GM10248 (cell line): ENCODE measurements around the gene CARD11.
A peak's percentile ranks its signal among the peaks of the same experiment; 100 is the strongest.

Source experiments
- CTCF ChIA-PET: fragments of 300-600 bp; sonication (Branson Sonifier 250); formaldehyde crosslinking; extraction: SDS; loops from one replicate; lab custom pipeline; 2021; ENCODE audit warnings: antibody characterized with exemption; lab: Yijun Ruan, JAX
- POLR2A ChIA-PET: fragments of 350-650 bp; sonication (Branson Sonifier 250); formaldehyde crosslinking; extraction: SDS; loops from one replicate; lab custom pipeline; 2020; ENCODE audit warnings: antibody characterized with exemption; lab: Yijun Ruan, JAX
- DNase-seq: peaks from one replicate; pipeline ENCODE4 v3.0.0; 2012; ENCODE audit errors: extremely low spot score
- CTCF ChIP-seq: IDR thresholded peaks from 2 replicates; pipeline ENCODE4 v1.5.1; 2012; ENCODE audit warnings: mild to moderate bottlenecking, low read depth; ENCODE audit errors: extremely low read depth, missing control alignments, control extremely low read depth

The CARD11 gene

GRCh38 chr7:2870471-2870931, 173.2 kb downstream of the CARD11 start:
- ChIA-PET POLR2A (no interaction called here), CTCF (interaction anchor here (1.0 kb wide), 1 partner anchor 196 kb away, joined by 3 read pairs; no protein-coding TSS in a partner anchor)
- DNase-seq, result peak; percentile 58

GRCh38 chr7:2869981-2870380, 173.7 kb downstream of the CARD11 start:
- DNase-seq, result no peak
- ChIA-PET POLR2A (no interaction called here), CTCF (interaction anchor here (1.0 kb wide), 1 partner anchor 197 kb away, joined by 3 read pairs; no protein-coding TSS in a partner anchor)
- no peak for TF ChIP-seq CTCF

More at GRCh38 chr7:2870471-2870931, 173.2 kb downstream of the CARD11 start:
- no peak for TF ChIP-seq CTCF

- ChIA-PET CTCF (interaction anchor here (1.1 to 3.8 kb wide), 10 partner anchors 10 to 533 kb away, joined by 3 to 36 read pairs (median 6); no protein-coding TSS in a partner anchor), POLR2A (no interaction called here)
- no peak for TF ChIP-seq CTCF
- no peak for DNase-seq
Observed at GRCh38 chr7:2866601-2867000, 177.1 kb downstream of the CARD11 start.

GRCh38 chr7:2864999-2865670, 178.5 kb downstream of the CARD11 start:
- CTCF ChIA-PET, result interaction anchor here (0.6 to 3.8 kb wide), 46 partner anchors 9 to 1066 kb away, joined by 3 to 36 read pairs (median 4); no protein-coding TSS in a partner anchor
- DNase-seq, result peak; percentile 83
- peak; percentile 81 for TF ChIP-seq CTCF
- POLR2A ChIA-PET, result interaction anchor here (0.6 to 0.8 kb wide), 3 partner anchors 18 to 228 kb away, joined by 3 to 10 read pairs (median 7); no protein-coding TSS in a partner anchor

GRCh38 chr7:2864204-2864985, 179.3 kb downstream of the CARD11 start:
- no peak for DNase-seq
- ChIA-PET POLR2A (interaction anchor here (0.5 to 0.6 kb wide), 3 partner anchors 9 to 33 kb away, joined by 3 to 10 read pairs (median 3); no protein-coding TSS in a partner anchor), CTCF (interaction anchor here (0.6 to 3.8 kb wide), 39 partner anchors 10 to 1067 kb away, joined by 3 to 36 read pairs (median 4); no protein-coding TSS in a partner anchor)
- TF ChIP-seq CTCF, result no peak
